ENCODE measurements around the gene TCF4. TPM values are rescaled to one million over a fixed set of nuclear protein-coding genes. Genes with fewer than 3 reads are reported as not detected.

TCF4 gene
- total and polyA plus RNA-seq, 4 donors, result 4.3 to 15.3 (median 11.5) TPM

GRCh38 chr18:55475467-55475866 lies 112.5 kb downstream of the TCF4 start:
- WGBS, result 94% methylated on average over 5 of the region's 5 CpGs

GRCh38 chr18:55473560-55473959 lies 114.4 kb downstream of the TCF4 start:
- Histone ChIP-seq H3K27me3 (ENCODE audit: control insufficient read depth in 4 of 4, insufficient read depth in 4 of 4, low read length in 3 of 4) (no peaks in the 10 kb centered on the region), H3K9ac (ENCODE audit: low read depth in 1 of 2, low read length in 2 of 2) (no peak overlapping the region), H3K4me3 (ENCODE audit: low read depth in 1 of 3, low read length in 3 of 3) (no peak overlapping the region), H3K36me3 (ENCODE audit: control insufficient read depth in 4 of 4, insufficient read depth in 3 of 4, low read depth in 1 of 4, low read length in 3 of 4) (no peaks in the 10 kb centered on the region), H3K4me1 (ENCODE audit: control insufficient read depth in 4 of 4, insufficient read depth in 4 of 4, low read length in 3 of 4) (peaks cover 0 to 12% (median 2%) of the 10 kb centered on the region in 4 donors), H3K9me3 (ENCODE audit: control insufficient read depth in 4 of 4, low read length in 3 of 4) (no peaks in the 10 kb centered on the region), H3K27ac (ENCODE audit: low read depth in 1 of 2, low read length in 2 of 2) (no peak overlapping the region)
- no peak for DNase-seq (ENCODE audit: low spot score)
- TF ChIP-seq REST (IDR thresholded peaks at IDR 0.05) (no peak), HNF4A (conservative IDR thresholded peaks at IDR 0.05) (no peak), TAF1 (conservative IDR thresholded peaks at IDR 0.05) (no peak), CTCF (IDR thresholded peaks at IDR 0.05; ENCODE audit: low read depth, low read length, missing input control) (no peak), JUND (IDR thresholded peaks at IDR 0.05) (no peak), RAD21 (IDR thresholded peaks at IDR 0.05) (no peak), MAX (IDR thresholded peaks at IDR 0.05) (no peak), RXRA (IDR thresholded peaks at IDR 0.05) (no peak)

More at GRCh38 chr18:55475467-55475866, 112.5 kb downstream of the TCF4 start:
- H3K27ac ChIP-seq (ENCODE audit: low read depth in 1 of 2, low read length in 2 of 2), result no peak overlapping the region
- no peak overlapping the region for H3K4me3 ChIP-seq (ENCODE audit: low read depth in 1 of 3, low read length in 3 of 3)
- DNase-seq (ENCODE audit: low spot score), result no peak
- H3K9me3 ChIP-seq (ENCODE audit: control insufficient read depth in 4 of 4, low read length in 3 of 4), result no peaks in the 10 kb centered on the region
- TF ChIP-seq REST (IDR thresholded peaks at IDR 0.05) (no peak), HNF4A (conservative IDR thresholded peaks at IDR 0.05) (no peak), NR2F2 (IDR thresholded peaks at IDR 0.05) (no peak), YY1 (IDR thresholded peaks at IDR 0.05) (no peak), HNF4G (IDR thresholded peaks at IDR 0.05) (no peak), GABPA (IDR thresholded peaks at IDR 0.05 in 1 of 2, conservative IDR thresholded peaks at IDR 0.05 in 1 of 2) (no peak), RXRA (IDR thresholded peaks at IDR 0.05) (no peak), RAD21 (IDR thresholded peaks at IDR 0.05) (no peak), ZBTB33 (IDR thresholded peaks at IDR 0.05) (no peak), ATF3 (IDR thresholded peaks at IDR 0.05) (no peak), TAF1 (conservative IDR thresholded peaks at IDR 0.05) (no peak), EGR1 (IDR thresholded peaks at IDR 0.05; ENCODE audit: low read depth in 2 of 2) (no peak), FOXA1 (IDR thresholded peaks at IDR 0.05) (no peak), SP1 (IDR thresholded peaks at IDR 0.05) (no peak)
- H3K36me3 ChIP-seq (ENCODE audit: control insufficient read depth in 4 of 4, insufficient read depth in 3 of 4, low read depth in 1 of 4, low read length in 3 of 4), result no peaks in the 10 kb centered on the region
- H3K27me3 ChIP-seq (ENCODE audit: control insufficient read depth in 4 of 4, insufficient read depth in 4 of 4, low read length in 3 of 4), result no peaks in the 10 kb centered on the region
- H3K9ac ChIP-seq (ENCODE audit: low read depth in 1 of 2, low read length in 2 of 2), result no peak overlapping the region
- peaks cover 0 to 12% (median 2%) of the 10 kb centered on the region in 4 donors for H3K4me1 ChIP-seq (ENCODE audit: control insufficient read depth in 4 of 4, insufficient read depth in 4 of 4, low read length in 3 of 4)
